ENCODE measurements around the gene NLRP1.

GRCh38 chr17:5540321-5540720 is 44.0 kb downstream of the NLRP1 start:
- TF ChIP-seq POLR2AphosphoS5 (IDR thresholded peaks at IDR 0.05), result no peak
- TF ChIP-seq, protein P1, sequence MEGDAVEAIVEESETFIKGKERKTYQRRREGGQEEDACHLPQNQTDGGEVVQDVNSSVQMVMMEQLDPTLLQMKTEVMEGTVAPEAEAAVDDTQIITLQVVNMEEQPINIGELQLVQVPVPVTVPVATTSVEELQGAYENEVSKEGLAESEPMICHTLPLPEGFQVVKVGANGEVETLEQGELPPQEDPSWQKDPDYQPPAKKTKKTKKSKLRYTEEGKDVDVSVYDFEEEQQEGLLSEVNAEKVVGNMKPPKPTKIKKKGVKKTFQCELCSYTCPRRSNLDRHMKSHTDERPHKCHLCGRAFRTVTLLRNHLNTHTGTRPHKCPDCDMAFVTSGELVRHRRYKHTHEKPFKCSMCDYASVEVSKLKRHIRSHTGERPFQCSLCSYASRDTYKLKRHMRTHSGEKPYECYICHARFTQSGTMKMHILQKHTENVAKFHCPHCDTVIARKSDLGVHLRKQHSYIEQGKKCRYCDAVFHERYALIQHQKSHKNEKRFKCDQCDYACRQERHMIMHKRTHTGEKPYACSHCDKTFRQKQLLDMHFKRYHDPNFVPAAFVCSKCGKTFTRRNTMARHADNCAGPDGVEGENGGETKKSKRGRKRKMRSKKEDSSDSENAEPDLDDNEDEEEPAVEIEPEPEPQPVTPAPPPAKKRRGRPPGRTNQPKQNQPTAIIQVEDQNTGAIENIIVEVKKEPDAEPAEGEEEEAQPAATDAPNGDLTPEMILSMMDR (IDR thresholded peaks at IDR 0.05; ENCODE audit: poor library complexity, severe bottlenecking), result no peak
- TF ChIP-seq MXI1 (conservative IDR thresholded peaks at IDR 0.05; ENCODE audit: poor library complexity, severe bottlenecking), result no peak
- no peak for TF ChIP-seq EZH2 (IDR thresholded peaks at IDR 0.05; ENCODE audit: borderline replicate concordance, insufficient read depth, low read length, poor library complexity, severe bottlenecking)
- no peak for TF ChIP-seq TAF1 (IDR thresholded peaks at IDR 0.05; ENCODE audit: low read depth)
- TF ChIP-seq EP300 (conservative IDR thresholded peaks at IDR 0.05; ENCODE audit: poor library complexity, severe bottlenecking), result no peak
- TF ChIP-seq, protein P2, sequence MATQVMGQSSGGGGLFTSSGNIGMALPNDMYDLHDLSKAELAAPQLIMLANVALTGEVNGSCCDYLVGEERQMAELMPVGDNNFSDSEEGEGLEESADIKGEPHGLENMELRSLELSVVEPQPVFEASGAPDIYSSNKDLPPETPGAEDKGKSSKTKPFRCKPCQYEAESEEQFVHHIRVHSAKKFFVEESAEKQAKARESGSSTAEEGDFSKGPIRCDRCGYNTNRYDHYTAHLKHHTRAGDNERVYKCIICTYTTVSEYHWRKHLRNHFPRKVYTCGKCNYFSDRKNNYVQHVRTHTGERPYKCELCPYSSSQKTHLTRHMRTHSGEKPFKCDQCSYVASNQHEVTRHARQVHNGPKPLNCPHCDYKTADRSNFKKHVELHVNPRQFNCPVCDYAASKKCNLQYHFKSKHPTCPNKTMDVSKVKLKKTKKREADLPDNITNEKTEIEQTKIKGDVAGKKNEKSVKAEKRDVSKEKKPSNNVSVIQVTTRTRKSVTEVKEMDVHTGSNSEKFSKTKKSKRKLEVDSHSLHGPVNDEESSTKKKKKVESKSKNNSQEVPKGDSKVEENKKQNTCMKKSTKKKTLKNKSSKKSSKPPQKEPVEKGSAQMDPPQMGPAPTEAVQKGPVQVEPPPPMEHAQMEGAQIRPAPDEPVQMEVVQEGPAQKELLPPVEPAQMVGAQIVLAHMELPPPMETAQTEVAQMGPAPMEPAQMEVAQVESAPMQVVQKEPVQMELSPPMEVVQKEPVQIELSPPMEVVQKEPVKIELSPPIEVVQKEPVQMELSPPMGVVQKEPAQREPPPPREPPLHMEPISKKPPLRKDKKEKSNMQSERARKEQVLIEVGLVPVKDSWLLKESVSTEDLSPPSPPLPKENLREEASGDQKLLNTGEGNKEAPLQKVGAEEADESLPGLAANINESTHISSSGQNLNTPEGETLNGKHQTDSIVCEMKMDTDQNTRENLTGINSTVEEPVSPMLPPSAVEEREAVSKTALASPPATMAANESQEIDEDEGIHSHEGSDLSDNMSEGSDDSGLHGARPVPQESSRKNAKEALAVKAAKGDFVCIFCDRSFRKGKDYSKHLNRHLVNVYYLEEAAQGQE (IDR thresholded peaks at IDR 0.05; ENCODE audit: borderline replicate concordance), result no peak
- no peak for TF ChIP-seq SMC3 (conservative IDR thresholded peaks at IDR 0.05; ENCODE audit: poor library complexity)
- no peak for TF ChIP-seq RAD21 (conservative IDR thresholded peaks at IDR 0.05)
